Measurements from ENCODE around the gene ANTXRL. TPM values are rescaled to one million over a fixed set of nuclear protein-coding genes. Genes with fewer than 3 reads are reported as not detected.
"Not testable (repeated sequence)": the region's sequence is repeated elsewhere in the genome, so short reads cannot be mapped to it uniquely, and the experiment has no call there.

The ANTXRL gene
- not detected for polyA plus RNA-seq (ENCODE audit: insufficient read length in 3 of 3)
- long read RNA-seq, donor 1, result 0 reads
- long read RNA-seq, donor 2, result 0 reads
- long read RNA-seq, donor 3, result 0 reads
- long read RNA-seq, donor 4, result 0 reads
- long read RNA-seq, donor 5, result 0 reads
- long read RNA-seq, donor 6, result 0 reads
- long read RNA-seq, donor 7, result 0 reads
- long read RNA-seq, donor 8, result 0 reads
- long read RNA-seq, donor 9, result 0 reads
- long read RNA-seq, donor 10, result 0 reads
- long read RNA-seq, donor 11, result 0 reads
- long read RNA-seq, donor 12, result 0 reads
- long read RNA-seq, donor 13, result 0 reads
- long read RNA-seq, donor 14, result 0 reads
- long read RNA-seq, donor 15, result 0 reads
- long read RNA-seq, donor 16, result 0 reads

DNA sequence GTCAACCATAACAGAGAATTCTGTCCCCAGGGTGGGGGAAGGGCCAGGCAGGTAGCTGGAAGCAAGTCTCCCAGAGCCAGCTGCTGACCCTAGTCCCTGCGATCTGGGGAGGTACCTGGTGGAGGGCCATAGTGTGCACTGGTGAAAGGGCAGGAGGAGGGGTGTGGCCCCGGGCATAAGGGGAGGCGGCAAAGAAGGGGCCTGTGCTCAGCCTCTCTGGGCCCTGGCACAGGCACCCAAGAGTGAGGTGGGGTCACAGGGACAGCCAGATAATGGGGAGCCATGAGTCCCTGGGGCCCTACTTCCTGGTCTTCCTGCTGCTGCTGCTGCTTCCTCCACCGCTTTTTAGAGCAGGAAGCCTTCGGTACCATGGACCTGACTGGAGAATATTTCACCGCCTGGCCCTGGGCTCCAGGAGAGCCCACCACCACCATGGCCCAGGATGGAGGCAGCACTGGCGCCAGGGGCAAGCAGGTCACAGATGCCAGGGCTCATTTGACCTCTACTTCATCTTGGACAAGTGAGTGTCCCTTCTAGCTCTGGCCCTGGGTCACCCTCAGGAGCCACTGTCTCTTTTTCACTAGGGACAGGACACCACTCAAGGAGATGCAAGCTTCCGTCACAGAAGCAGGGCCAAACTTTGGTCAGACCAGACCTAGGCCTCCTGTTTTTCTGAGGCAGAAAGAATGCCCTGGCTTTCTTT is at the start of gene ANTXRL:
ANTXRL (plus strand) TSS at position 7 of the 703 bp plus-strand sequence; CDS start at position 273, 266 bp downstream.
- no peak for DNase-seq

DNA sequence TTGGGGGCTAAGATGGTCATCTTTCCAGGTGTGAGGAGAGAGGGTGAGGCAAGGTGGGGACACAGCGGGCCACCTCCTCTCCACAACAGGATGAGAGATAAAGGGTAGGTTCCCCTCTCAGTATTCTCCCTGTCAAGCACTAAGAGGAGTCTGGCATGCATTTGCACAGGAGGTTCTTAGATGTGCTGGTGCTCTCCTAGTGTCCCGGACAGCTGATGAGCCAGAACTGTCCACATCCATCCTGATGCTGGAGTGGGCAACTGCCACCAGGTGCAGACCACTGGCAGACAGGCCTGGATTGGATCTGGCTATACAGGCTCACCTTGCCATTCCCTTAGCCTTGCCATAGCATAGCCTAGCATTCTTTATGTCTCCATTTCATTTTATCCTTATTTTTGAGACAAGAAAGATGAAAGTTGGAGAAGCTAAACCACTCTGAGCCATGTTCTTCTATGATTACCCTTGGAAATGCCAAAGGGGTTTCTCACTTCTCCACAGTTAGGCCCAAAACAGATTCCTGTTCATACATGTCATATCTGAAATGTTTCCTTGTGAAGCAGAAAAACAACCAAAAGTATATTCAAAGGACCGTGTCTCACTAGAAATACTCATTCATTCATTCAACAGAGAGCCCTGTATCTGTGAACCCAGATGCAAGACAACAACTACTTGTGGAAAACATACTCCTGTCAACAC is 48.8 kb upstream of the ANTXRL start:
- no peak for DNase-seq

- no peak for DNase-seq
Observed at GRCh38 chr10:46239247-46239646, 47.5 kb upstream of the ANTXRL start.

DNA sequence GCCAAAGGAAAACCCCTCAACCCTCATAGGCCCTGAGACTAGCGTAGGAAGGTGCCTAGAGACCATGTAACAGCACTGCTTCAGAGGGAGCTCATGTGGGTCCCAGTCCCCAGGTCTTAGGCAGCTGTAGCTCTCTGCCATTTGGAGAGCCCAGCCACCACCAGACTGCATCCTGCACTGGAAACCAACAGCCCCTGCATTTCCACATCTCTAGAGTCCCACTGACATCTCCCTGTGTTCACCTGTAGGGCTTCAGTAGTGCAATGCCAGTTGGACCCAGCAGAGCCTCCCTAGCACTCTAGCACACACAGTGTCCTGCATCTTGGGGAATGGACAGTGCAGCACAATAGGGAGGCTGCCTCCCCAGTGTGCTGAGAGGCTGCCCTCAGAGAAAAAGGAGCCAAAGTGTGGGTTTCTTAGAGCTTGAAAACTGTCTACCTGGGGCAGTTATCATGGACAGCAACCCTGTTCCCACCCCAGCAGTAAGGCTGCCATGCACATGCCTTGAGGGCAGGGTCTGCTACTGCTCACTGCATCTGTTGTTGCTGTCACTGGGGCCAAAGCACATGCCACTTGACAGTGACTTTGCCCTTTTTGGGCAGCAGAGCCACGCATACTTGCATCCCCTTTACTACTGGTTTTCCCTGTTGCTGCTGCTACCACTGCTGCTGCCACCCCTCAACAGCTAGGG is 46.7 kb upstream of the ANTXRL start:
- DNase-seq, result no peak

- no peak for DNase-seq
Observed at GRCh38 chr10:46240684-46241565, 45.9 kb upstream of the ANTXRL start.

- DNase-seq, result no peak
Observed at GRCh38 chr10:46245381-46245900, 41.4 kb upstream of the ANTXRL start.

DNA sequence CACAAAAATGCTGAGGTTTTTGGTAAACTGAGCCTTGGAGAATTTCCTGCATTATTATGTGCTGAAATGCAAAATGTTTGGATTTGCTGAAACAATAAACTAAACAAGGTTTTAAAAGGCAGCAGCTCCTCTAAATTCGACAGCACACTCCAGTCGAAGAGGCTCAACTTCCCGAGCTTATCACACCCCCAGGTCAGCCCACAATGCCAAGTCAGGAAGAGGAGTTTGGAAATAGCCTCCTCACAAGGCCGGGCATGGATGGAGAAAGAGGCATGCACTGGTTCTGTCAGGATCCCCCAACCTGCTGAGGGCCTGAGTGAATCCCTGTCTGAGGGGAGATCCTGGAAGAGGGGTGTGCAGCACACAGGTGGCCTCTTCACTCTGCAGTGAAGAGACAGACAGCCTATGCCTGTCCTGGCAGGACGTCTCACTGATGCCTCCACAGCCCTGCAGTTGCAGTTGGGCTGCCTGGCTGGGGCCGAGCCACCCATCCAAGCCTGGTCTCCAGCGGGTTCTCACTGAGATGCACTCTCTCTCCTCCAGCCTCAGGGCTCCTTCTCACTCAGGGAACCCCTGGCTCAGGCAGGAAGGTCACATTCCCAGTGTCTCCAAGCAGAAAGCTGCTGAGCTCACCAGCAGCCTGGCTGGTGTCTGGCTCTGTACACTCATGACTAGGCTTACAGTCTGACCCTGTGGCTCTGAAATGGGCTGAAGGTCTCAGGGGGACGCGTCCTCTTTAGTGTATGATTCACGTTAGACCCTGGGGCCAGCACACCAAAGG is 40.2 kb upstream of the ANTXRL start:
- not testable (repeated sequence) for DNase-seq

GRCh38 chr10:46247181-46247475 is 39.7 kb upstream of the ANTXRL start:
- no peak for DNase-seq

DNA sequence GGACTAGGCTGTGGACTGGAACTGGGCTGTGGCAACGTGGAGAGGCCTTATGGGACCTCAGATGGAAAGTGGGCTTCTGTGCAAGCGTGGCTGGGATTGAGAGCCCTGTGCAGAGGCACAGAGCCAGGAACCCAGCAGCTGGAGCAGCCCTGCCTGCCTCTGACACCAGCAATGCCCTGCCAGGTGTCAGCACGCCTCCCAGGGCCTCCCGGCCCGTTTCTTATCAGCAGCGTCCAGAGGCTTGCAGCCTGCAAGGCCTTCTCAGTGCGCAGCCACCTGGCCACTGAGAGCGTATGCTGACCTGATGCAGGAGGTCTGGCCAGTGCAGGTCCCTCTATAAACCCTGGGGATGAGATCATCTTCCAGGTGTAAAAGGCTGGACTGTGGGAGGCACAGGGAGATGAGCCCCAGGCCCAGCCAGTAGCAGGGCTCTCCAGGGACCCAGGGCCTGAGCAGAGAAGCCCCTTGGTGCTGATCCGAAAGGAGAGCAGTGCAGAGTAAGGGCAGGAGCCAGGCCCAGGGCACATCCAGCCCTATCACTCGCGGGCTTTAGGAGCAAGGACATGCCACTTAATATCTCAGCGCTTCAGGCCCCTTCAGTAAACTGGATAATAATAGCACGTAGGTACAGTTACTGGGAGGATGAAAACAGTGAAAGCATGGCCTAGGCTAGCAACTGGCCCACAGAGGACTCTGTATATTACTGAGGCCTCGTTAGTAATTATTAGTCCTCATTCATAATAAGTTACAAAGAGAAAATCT is 38.8 kb upstream of the ANTXRL start:
- DNase-seq, result no peak

DNA sequence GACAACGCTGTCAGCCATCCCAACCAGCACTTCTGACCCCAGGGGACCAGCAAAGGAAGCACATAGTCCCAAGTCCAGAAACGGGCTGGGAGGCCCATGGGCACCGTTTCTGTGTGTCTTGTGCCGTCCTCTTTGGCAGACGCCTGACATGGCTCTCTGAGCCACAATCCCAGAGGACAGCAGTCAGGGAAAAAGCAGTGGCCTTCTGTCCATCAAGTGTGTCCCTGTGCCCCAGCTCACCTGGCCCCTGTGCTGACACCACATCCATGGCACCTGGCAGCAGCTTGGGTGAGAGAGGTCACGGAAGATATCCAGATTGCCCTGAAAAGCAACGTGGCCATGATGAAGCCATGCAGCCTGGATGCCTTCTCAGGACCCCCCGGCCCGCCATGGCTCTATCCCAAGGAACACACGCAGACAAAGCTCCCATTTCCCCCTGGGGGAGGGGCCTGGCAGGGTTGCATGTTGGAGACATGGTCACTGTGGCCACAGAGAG is 38.1 kb upstream of the ANTXRL start:
- DNase-seq, result no peak

DNA sequence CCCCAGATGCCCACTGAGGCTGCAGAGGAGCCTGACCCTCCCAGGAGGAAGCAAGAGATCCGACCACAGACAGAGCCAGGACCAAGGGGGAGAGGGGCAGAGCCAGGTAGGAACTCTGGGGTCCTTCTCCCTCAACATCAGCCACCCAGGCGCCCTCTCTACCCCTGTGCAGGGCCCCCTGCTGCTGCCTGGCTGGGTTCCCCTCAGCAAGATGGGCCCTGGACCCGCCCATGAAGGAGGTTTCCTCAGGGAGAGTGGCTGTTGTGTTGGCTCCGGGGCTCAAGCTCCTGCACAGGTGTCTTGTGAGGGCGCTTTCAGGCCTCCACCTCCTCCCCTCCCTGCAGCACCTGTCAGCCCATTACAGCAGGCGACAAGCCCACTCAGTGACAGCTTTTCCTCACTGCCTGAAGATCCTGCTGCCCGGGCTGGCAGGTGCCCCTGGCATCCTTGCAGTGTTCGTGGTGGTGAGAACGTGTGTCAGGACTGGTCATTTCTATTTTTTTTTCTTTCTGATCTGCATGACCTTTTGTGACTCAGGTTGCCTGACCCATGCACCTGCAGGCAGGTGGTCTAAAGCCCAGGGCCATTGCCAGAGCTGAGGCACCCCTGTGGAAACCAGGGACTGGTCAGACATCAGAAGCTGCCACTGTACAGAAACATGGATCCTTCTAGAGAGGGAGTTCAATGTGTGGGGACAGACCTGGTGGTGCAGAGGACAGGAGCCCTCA is 37.0 kb upstream of the ANTXRL start:
- DNase-seq, result not testable (repeated sequence)

GRCh38 chr10:46250481-46250880 is 36.3 kb upstream of the ANTXRL start:
- DNase-seq, result no peak

GRCh38 chr10:46250898-46251856 is 35.6 kb upstream of the ANTXRL start:
- no peak for DNase-seq

- DNase-seq, result no peak
Observed at GRCh38 chr10:46251857-46252847, 34.6 kb upstream of the ANTXRL start.

- no peak for DNase-seq
Observed at GRCh38 chr10:46253076-46254006, 33.5 kb upstream of the ANTXRL start.
